ENCODE measurements around the gene ZNF473. TPM values are rescaled to one million over a fixed set of nuclear protein-coding genes. Genes with fewer than 3 reads are reported as not detected.
A peak's percentile ranks its signal among the peaks of the same experiment; 100 is the strongest.
"Not testable (repeated sequence)": the region's sequence is repeated elsewhere in the genome, so short reads cannot be mapped to it uniquely, and the experiment has no call there.

The ZNF473 gene
- total and polyA plus RNA-seq, 2 of the 13 experiments (the other 11 are each of a cell fraction or from before 2014, with no cell fraction given): 5.8 to 11.9 TPM

DNA sequence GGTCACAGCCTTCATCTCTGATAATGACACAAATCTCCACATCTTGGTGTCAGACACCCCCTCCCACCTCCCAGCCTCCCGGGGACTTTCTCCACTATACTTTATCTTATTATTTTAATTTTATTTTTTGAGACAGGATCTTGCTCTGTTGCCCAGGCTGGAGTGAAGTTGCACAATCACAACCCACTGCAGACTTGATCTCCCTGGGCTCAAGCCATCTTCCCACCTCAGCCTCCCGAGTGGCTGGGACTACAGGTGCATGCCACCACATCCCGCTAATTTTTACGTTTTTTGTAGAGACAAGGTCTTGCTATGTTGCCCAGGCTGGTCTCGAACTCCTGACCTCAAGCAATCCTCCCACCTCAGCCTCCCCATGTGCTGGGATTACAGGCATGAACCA lies 42.6 kb downstream of the ZNF473 start:
- H3K79me2 ChIP-seq (ENCODE audit: insufficient read depth, low read length); H3K4me1 ChIP-seq (ENCODE audit: insufficient read depth, low read length); H3K27ac ChIP-seq (ENCODE audit: extremely low read length, insufficient read depth, low read length); H2AFZ ChIP-seq (ENCODE audit: low read length); DNase-seq (ENCODE audit: low spot score); H3K9ac ChIP-seq (ENCODE audit: insufficient read depth, low read depth, low read length); H3K9me3 ChIP-seq (ENCODE audit: low read length); H3K36me3 ChIP-seq (replicated peaks in 1 of 2; ENCODE audit: control insufficient read depth in 1 of 2, insufficient read depth in 2 of 2, low read length in 2 of 2); in situ Hi-C loops (cut with HindIII; ENCODE audit: extremely low pct_ligation_motif_present, low pct_unique_long_range_greater_than_20kb); ATAC-seq; H3K4me2 ChIP-seq (ENCODE audit: low read depth, low read length); FAIRE-seq; H4K20me1 ChIP-seq (ENCODE audit: insufficient read depth, low read length); POLR2A ChIA-PET; intact Hi-C loops (cut with micrococcal nuclease; ENCODE audit: unreplicated experiment); BruUV-seq (replicated peaks); H3K4me3 ChIP-seq (replicated peaks in 1 of 3; ENCODE audit: insufficient read depth in 1 of 3, low read depth in 2 of 3, low read length in 3 of 3); CTCF ChIA-PET (ENCODE audit: low intra/inter-chr PET ratio, low total read pairs): not testable (repeated sequence)
- H3K27me3 ChIP-seq (ENCODE audit: control insufficient read depth in 1 of 2, insufficient read depth in 2 of 2, low read length in 2 of 2): peaks cover 2 to 12% of the 10 kb centered on the region in 2 experiments; a peak in 3 of 5 replicates
- WGBS (ENCODE audit: low lambda C conversion rate): 9% methylated on average over 5 of the region's 5 CpGs
- TF ChIP-seq CEBPB (IDR thresholded peaks at IDR 0.05; ENCODE audit: borderline replicate concordance, low read depth, low read length): peak; percentile 18; the same call in 1 of the 2 replicates
- peak; percentile 58; the same call in 1 of the 2 replicates for TF ChIP-seq ZNF121 (CRISPR knock-in tag; IDR thresholded peaks at IDR 0.05)

DNA sequence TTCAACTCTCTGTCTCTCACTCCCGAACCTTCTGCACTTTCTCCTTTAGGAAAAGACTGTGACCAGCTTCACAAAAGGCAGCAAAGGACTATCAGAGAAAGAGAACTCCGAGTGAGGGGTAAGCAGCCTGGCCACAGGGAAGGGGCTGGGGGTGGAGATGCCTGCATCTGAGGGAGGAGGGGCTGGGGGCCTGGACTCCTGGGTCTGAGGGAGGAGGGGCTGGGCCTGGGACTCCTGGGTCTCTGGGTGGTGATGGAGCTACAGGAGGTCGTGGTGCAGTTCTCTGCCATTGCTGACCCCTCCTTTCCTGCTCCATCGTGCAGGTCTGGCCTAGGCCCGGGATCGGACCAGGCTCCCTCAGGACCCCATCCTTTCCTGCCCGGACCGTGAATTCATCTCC lies 49.3 kb downstream of the ZNF473 start:
- FAIRE-seq: not testable (repeated sequence)

More for the DNA sequence above, 49.3 kb downstream of the ZNF473 start:
- H3K9ac ChIP-seq (ENCODE audit: insufficient read depth, low read depth, low read length); H3K4me3 ChIP-seq (replicated peaks in 1 of 3; ENCODE audit: insufficient read depth in 1 of 3, low read depth in 2 of 3, low read length in 3 of 3); H3K36me3 ChIP-seq (replicated peaks in 1 of 2; ENCODE audit: control insufficient read depth in 1 of 2, insufficient read depth in 2 of 2, low read length in 2 of 2); H3K4me2 ChIP-seq (ENCODE audit: low read depth, low read length); intact Hi-C loops (cut with micrococcal nuclease; ENCODE audit: unreplicated experiment); BruUV-seq (replicated peaks); H3K9me3 ChIP-seq (ENCODE audit: low read length); DNase-seq (ENCODE audit: low spot score); H3K4me1 ChIP-seq (ENCODE audit: insufficient read depth, low read length); POLR2A ChIA-PET; in situ Hi-C loops (cut with HindIII; ENCODE audit: extremely low pct_ligation_motif_present, low pct_unique_long_range_greater_than_20kb); ATAC-seq; H4K20me1 ChIP-seq (ENCODE audit: insufficient read depth, low read length); H3K27ac ChIP-seq (ENCODE audit: extremely low read length, insufficient read depth, low read length); H3K79me2 ChIP-seq (ENCODE audit: insufficient read depth, low read length); H2AFZ ChIP-seq (ENCODE audit: low read length); CTCF ChIA-PET (ENCODE audit: low intra/inter-chr PET ratio, low total read pairs): not testable (repeated sequence)
- peaks cover 5 to 12% of the 10 kb centered on the region in 2 experiments; a peak in 2 of 5 replicates for H3K27me3 ChIP-seq (ENCODE audit: control insufficient read depth in 1 of 2, insufficient read depth in 2 of 2, low read length in 2 of 2)
- 0% methylated on average over 1 of the region's 8 CpGs for WGBS (ENCODE audit: low lambda C conversion rate)
